T47D (cell line): ENCODE data around the gene ANO2.

Source experiments
- DNase-seq, 2 experiments: peaks; one replicate each; pipeline versions ENCODE4 v3.0.0 to v3.0.0-alpha.2; 2011 to 2012; ENCODE audit warnings: low read depth in 1 of 2, low spot score in 1 of 2
- JUND ChIP-seq: IDR thresholded peaks from 2 replicates; pipeline ENCODE4 v1.6.1; 2012; ENCODE audit warnings: low read depth
- in situ Hi-C: cut with HindIII; loops from 2 replicates; pipeline ENCODE4 v1.10.0; 2016; ENCODE audit warnings: low sequenced_read_pairs, low pct_unique_long_range_greater_than_20kb

The ANO2 gene

GRCh38 chr12:5723071-5723470 lies 222.0 kb downstream of the ANO2 start:
- TF ChIP-seq JUND, result no peak

DNA sequence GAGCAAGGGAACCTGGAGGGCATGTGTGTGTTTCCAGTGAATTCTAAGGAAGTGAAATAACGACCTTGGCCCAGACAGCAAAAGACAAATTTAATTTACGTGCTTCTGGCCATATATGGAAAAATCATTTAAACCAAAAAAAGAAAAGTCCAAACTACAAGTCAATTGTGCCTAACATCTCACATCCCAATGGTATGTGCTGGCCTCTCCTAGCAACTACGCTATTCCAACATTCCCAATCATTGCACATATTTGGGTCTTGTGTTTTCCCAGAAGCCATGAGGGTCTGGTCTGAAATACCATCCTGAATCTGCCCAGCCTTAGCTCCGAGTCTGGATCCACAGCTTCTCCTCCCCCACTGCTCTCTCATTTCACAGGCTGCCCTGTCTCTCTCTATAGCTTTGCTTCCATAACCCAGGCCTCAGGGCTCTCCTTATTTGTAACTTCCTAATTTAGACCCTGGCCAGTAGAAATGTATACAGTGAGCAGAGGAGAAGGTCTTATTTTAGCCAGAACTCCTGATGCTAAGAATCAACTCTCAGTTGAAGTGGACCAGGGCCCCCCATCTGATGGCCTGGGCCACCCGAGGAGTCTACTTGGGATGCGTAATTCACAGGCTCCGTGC lies 224.6 kb downstream of the ANO2 start:
- TF ChIP-seq JUND, result no peak
- in situ Hi-C loops, result no loop called here
- no peak for DNase-seq

More at GRCh38 chr12:5723071-5723470, 222.0 kb downstream of the ANO2 start:
- in situ Hi-C loops, result no loop called here
- no peak for DNase-seq

DNA sequence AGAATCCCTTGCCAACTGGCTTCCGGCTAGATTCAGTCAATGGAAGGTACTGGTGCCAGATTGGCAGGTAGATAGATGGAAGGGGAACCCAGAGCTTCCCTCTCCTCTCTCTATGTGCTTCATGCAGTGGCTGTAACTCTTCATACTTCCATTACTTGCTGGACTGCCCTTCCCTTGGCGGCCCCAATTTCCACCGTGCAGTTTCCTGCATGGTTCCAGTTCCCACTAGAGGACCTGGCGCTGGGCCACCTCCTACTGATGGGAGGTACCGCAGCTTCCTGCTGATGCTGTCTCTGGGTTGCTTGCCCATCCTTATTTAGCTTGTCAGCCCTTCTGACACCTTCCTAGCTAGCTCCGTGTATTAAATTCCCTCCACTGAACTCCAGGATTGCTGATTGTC lies 226.4 kb downstream of the ANO2 start:
- TF ChIP-seq JUND, result no peak
- no peak for DNase-seq
- in situ Hi-C loops, result no loop called here

- DNase-seq, result no peak
- no peak for TF ChIP-seq JUND
- in situ Hi-C loops, result no loop called here
These were observed 227.0 kb downstream of the ANO2 start for GRCh38 chr12:5718073-5718472.

DNA sequence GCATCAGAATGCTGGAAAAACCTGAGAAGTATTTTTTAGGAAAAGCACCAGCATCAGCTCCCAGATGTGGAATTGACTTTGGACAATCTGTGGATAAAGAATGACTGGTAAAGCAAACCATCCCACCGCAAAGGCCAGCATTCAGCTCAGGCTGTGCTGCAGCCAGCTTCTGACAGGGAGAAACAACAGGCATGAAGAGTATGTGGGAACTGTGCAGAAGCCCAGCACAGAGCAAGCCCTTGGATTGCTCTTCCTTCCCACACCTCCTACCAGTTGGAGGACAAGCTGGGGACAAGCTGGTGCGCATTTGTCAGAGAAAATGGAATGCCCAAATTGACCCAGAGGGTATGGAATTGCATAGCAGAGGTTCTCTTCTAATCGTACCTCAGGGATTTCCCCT lies 228.1 kb downstream of the ANO2 start:
- no peak for TF ChIP-seq JUND
- DNase-seq, result no peak
- in situ Hi-C loops, result no loop called here

GRCh38 chr12:5716201-5716600 lies 228.9 kb downstream of the ANO2 start:
- TF ChIP-seq JUND, result no peak
- in situ Hi-C loops, result no loop called here
- DNase-seq, result no peak

DNA sequence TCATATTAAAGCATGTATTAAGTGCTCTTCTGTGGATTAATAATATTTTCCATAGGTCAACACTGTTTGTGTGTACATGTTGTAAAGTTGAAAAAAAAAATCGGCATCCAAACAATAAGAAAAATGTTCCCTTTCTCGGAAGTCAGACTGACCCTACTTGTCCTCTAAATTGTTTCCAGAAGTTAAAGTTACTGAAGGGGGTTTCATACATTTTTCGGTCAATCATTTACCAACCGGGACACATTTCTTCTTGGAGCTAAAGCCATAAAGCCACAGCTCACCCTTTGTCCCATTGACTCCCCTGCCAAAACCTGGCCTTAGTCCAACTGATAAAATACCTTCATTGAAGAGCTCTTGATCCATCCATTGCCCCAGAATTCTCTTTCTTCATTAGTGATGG lies 230.0 kb downstream of the ANO2 start:
- DNase-seq, result no peak
- no peak for TF ChIP-seq JUND
- in situ Hi-C loops, result no loop called here

DNA sequence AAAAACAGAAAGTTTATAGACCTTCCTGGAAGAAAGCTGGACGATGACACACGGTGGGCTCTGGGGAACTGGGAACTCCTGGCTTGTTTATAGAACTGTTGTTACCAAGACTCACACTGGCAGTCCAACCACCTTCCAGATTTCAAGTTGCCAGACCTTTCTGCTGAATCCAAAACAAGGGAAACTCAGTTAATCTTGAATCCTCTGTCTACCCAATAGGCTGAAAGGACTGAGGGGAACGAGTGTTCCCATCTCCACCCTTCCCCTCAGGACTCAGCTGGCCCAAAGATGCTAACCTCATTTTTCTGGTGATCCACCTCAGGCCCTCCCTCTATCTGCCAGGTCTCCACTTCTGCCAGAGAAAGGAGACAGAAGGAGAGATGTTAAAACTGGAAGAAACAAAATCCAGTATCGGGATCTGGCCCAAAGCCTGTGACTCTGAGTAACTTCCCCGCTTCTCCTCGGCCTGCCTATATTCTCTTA lies 231.4 kb downstream of the ANO2 start:
- TF ChIP-seq JUND, result no peak
- in situ Hi-C loops, result no loop called here
- DNase-seq, result no peak

- no peak for DNase-seq
- in situ Hi-C loops, result no loop called here
- no peak for TF ChIP-seq JUND
These were observed 234.7 kb downstream of the ANO2 start for GRCh38 chr12:5710260-5710878.

DNA sequence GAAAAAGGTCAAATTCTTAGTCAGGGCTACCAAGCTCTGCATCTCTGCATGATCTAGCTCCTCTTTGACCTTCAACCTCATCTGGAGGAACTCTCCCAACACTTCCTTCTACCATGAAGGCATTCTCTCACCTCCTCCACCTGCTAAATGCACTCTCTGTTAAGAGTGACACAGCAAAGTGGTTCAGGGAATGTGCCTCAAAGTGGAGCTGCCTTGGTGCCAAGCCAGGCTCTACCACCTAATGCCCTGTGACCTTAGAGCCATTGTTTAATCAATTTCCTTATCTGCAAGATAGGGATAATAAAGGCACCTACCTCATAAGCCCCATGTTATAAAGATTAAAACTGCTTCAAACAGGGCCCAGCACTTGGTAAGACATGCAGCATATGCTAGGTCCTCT lies 236.7 kb downstream of the ANO2 start:
- DNase-seq, result no peak
- no peak for TF ChIP-seq JUND
- in situ Hi-C loops, result no loop called here

DNA sequence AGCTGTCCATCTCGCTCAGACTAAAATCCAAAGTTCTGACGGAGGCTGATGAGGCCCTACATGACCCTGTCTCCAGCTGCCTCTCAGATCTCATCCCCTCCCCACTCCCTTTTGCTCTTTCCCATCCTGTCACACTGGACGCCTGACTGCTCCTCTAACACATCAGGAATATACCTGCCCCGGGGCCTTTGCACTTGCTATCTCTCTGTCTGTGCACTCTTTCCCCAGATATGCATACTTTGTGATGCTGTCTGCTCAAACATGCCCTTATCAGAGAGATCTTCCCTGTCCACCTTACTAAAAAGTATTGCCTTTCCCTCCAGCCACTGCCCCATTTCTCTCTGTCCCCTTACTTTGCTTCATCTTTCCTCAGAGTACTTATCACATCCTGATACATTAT lies 238.8 kb downstream of the ANO2 start:
- DNase-seq, result no peak
- TF ChIP-seq JUND, result no peak
- in situ Hi-C loops, result no loop called here

- DNase-seq, result no peak
- in situ Hi-C loops, result no loop called here
- no peak for TF ChIP-seq JUND
These were observed 239.3 kb downstream of the ANO2 start for GRCh38 chr12:5705791-5706190.

DNA sequence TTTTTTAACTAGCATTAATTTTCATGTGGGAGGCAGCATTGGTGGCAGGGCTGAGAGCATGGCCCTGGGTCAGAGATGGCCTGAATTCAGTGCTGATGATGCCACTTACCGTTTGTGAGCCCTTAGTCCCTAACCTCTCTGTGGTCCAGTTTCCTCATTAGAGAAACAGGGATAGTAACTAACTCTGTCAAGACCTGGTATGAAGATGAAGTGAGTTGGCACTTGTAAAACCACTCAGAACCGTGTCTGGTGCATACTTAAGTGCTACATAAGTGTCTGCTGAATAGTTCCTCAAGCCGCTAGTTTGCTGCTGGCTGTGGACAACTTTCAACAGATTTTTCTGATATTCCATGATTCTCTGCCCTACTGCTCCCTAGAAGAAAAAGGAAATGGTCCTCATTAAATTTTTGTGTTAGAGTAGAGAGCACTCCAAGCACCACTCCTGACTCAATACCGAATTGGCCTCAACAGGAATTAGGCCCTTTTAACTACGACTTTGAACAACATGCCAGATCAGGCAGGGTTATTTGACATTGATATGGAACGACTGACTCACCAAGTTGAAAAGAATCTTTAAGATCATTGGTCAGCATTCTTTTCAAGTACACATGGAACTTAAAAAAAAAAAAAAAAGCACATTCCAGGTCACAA lies 250.2 kb downstream of the ANO2 start:
- DNase-seq, result no peak
- in situ Hi-C loops, result no loop called here
- TF ChIP-seq JUND, result no peak
